ENCODE measurements around the gene AMBP.

DNA sequence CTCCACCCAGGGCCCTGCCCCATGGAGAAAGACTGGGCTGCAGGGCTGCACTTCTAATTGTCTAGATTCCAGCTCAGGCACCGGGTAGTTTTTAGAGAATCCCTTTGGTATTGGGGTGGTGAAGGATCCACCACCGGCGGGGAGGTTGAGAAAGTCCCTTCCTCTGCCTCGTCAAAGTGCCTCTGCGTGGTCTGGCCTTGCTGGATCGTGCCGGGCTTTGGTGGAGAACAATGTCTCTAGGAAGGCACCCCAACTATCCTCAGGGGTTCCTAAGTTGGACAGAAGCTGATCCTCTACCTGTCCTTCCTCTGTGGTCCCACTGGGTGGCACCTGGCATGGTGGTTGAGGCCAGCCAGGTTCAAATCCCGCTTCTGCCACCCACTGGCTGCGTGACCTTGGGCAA lies 7.3 kb upstream of the AMBP start:
- TF ChIP-seq MXI1 (IDR thresholded peaks at IDR 0.05; ENCODE audit: low read depth, low read length) (no peak), SMC3 (IDR thresholded peaks at IDR 0.05; ENCODE audit: low read depth, low read length) (no peak), YY1 (IDR thresholded peaks at IDR 0.05; ENCODE audit: low read depth) (no peak), RCOR1 (IDR thresholded peaks at IDR 0.05; ENCODE audit: low read length) (no peak), SIN3A (IDR thresholded peaks at IDR 0.05; ENCODE audit: borderline replicate concordance, low read depth, low read length) (no peak), FOXM1 (IDR thresholded peaks at IDR 0.05; ENCODE audit: low read depth) (no peak), EP300 (IDR thresholded peaks at IDR 0.05; ENCODE audit: borderline replicate concordance in 1 of 2, low read depth in 1 of 2, low read length in 1 of 2) (no peak), EZH2phosphoT487 (IDR thresholded peaks at IDR 0.05; ENCODE audit: borderline replicate concordance, low read depth) (no peak), CHD2 (IDR thresholded peaks at IDR 0.05; ENCODE audit: low read length, partially characterized antibody) (no peak), TAF1 (IDR thresholded peaks at IDR 0.05; ENCODE audit: borderline replicate concordance, low read depth, low read length) (no peak)
- TF ChIP-seq, protein P1, sequence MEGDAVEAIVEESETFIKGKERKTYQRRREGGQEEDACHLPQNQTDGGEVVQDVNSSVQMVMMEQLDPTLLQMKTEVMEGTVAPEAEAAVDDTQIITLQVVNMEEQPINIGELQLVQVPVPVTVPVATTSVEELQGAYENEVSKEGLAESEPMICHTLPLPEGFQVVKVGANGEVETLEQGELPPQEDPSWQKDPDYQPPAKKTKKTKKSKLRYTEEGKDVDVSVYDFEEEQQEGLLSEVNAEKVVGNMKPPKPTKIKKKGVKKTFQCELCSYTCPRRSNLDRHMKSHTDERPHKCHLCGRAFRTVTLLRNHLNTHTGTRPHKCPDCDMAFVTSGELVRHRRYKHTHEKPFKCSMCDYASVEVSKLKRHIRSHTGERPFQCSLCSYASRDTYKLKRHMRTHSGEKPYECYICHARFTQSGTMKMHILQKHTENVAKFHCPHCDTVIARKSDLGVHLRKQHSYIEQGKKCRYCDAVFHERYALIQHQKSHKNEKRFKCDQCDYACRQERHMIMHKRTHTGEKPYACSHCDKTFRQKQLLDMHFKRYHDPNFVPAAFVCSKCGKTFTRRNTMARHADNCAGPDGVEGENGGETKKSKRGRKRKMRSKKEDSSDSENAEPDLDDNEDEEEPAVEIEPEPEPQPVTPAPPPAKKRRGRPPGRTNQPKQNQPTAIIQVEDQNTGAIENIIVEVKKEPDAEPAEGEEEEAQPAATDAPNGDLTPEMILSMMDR (IDR thresholded peaks at IDR 0.05): no peak
- TF ChIP-seq, protein P2, sequence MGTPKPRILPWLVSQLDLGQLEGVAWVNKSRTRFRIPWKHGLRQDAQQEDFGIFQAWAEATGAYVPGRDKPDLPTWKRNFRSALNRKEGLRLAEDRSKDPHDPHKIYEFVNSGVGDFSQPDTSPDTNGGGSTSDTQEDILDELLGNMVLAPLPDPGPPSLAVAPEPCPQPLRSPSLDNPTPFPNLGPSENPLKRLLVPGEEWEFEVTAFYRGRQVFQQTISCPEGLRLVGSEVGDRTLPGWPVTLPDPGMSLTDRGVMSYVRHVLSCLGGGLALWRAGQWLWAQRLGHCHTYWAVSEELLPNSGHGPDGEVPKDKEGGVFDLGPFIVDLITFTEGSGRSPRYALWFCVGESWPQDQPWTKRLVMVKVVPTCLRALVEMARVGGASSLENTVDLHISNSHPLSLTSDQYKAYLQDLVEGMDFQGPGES (IDR thresholded peaks at IDR 0.05; ENCODE audit: low read depth, low read length): no peak
- TF ChIP-seq, protein P3, sequence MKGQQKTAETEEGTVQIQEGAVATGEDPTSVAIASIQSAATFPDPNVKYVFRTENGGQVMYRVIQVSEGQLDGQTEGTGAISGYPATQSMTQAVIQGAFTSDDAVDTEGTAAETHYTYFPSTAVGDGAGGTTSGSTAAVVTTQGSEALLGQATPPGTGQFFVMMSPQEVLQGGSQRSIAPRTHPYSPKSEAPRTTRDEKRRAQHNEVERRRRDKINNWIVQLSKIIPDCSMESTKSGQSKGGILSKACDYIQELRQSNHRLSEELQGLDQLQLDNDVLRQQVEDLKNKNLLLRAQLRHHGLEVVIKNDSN (IDR thresholded peaks at IDR 0.05; ENCODE audit: borderline replicate concordance, low read depth): no peak
- TF ChIP-seq, protein P4, sequence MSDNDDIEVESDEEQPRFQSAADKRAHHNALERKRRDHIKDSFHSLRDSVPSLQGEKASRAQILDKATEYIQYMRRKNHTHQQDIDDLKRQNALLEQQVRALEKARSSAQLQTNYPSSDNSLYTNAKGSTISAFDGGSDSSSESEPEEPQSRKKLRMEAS (IDR thresholded peaks at IDR 0.05; ENCODE audit: low read depth): no peak
